NOMO-1 (cell line): Measurements from ENCODE around the gene CARMIL1.
A peak's percentile ranks its signal among the peaks of the same experiment; 100 is the strongest.

Source experiments
- DNase-seq, 2 experiments: peaks; one replicate each; lab custom pipeline; 2025; ENCODE audit not compliant: unreplicated experiment in 2 of 2; lab: John Stamatoyannopoulos, UW

CARMIL1 gene

GRCh38 chr6:25637960-25638434 is 358.8 kb downstream of the CARMIL1 start:
- DNase-seq = no peak

GRCh38 chr6:25639653-25640052 is 360.5 kb downstream of the CARMIL1 start:
- no peak for DNase-seq

GRCh38 chr6:25640446-25640845 is 361.3 kb downstream of the CARMIL1 start:
- DNase-seq = no peak

GRCh38 chr6:25640891-25641290 is 361.7 kb downstream of the CARMIL1 start:
- no peak for DNase-seq

- DNase-seq = no peak
Measured at GRCh38 chr6:25641377-25641776, 362.2 kb downstream of the CARMIL1 start.

- DNase-seq = no peak
Measured at GRCh38 chr6:25641940-25642666, 362.9 kb downstream of the CARMIL1 start.

- no peak for DNase-seq
Measured at GRCh38 chr6:25642667-25643328, 363.6 kb downstream of the CARMIL1 start.

- DNase-seq = no peak
Measured at GRCh38 chr6:25645916-25646315, 366.7 kb downstream of the CARMIL1 start.

GRCh38 chr6:25649611-25650010 is 370.4 kb downstream of the CARMIL1 start:
- DNase-seq = no peak

- DNase-seq = peak in 1 of 2 experiments; percentile 23
Measured at GRCh38 chr6:25652007-25652515, 372.9 kb downstream of the CARMIL1 start, which contains the start of gene SCGN. SCGN (plus strand) TSS chr6:25652215; CDS start chr6:25652404, 189 bp downstream.

- no peak for DNase-seq
Measured at GRCh38 chr6:25655723-25656122, 376.5 kb downstream of the CARMIL1 start.

- no peak for DNase-seq
Measured at GRCh38 chr6:25659633-25660368, 380.6 kb downstream of the CARMIL1 start.

GRCh38 chr6:25660512-25660911 is 381.3 kb downstream of the CARMIL1 start:
- DNase-seq = no peak

- DNase-seq = no peak
Measured at GRCh38 chr6:25661129-25661779, 382.1 kb downstream of the CARMIL1 start.

- DNase-seq = no peak
Measured at GRCh38 chr6:25665455-25665854, 386.3 kb downstream of the CARMIL1 start.

- no peak for DNase-seq
Measured at GRCh38 chr6:25669413-25669812, 390.2 kb downstream of the CARMIL1 start.
